SK-N-SH (cell line): Measurements from ENCODE around the gene AFAP1.

ENCODE experiments used
- ELF1 ChIP-seq: IDR thresholded peaks from 2 replicates; pipeline ENCODE4 v1.4.0; 2012
- EP300 ChIP-seq, 2 experiments: IDR thresholded peaks; 2 replicates each; pipeline versions ENCODE4 v1.4.0 to v1.6.1; 2012; ENCODE audit warnings: borderline replicate concordance in 1 of 2, low read depth in 1 of 2, low read length in 1 of 2
- MAX ChIP-seq: IDR thresholded peaks from 2 replicates; pipeline ENCODE4 v1.4.0; 2012; ENCODE audit warnings: low read depth
- MXI1 ChIP-seq: IDR thresholded peaks from 2 replicates; pipeline ENCODE4 v1.6.1; 2012; ENCODE audit warnings: mild to moderate bottlenecking, low read depth, low read length, improper control_type of control experiment
- NRF1 ChIP-seq: IDR thresholded peaks from 2 replicates; pipeline ENCODE4 v1.6.1; 2012; ENCODE audit warnings: low read depth, mild to moderate bottlenecking, low read length
- POLR2AphosphoS5 ChIP-seq: IDR thresholded peaks from 2 replicates; pipeline ENCODE4 v1.6.1; 2012; ENCODE audit warnings: low read depth, low read length
- RFX5 ChIP-seq: IDR thresholded peaks from 2 replicates; pipeline ENCODE4 v1.6.1; 2012; ENCODE audit warnings: mild to moderate bottlenecking, improper control_type of control experiment, low read length
- TF ChIP-seq, protein P1 (sequence below): fragments of 200-600 bp; sonication (generic); IDR thresholded peaks from 2 replicates; pipeline ENCODE4 v1.6.1; 2017; ENCODE audit warnings: antibody characterized with exemption, mild to moderate bottlenecking, moderate library complexity
- TF ChIP-seq, protein P2 (sequence below): IDR thresholded peaks from 2 replicates; pipeline ENCODE4 v1.6.1; 2012; ENCODE audit warnings: mild to moderate bottlenecking, low read depth, low read length, moderate library complexity

- TF ChIP-seq EP300 (IDR thresholded peaks at IDR 0.05; ENCODE audit: borderline replicate concordance in 1 of 2, low read depth in 1 of 2, low read length in 1 of 2), result no peak
- TF ChIP-seq, protein P1, sequence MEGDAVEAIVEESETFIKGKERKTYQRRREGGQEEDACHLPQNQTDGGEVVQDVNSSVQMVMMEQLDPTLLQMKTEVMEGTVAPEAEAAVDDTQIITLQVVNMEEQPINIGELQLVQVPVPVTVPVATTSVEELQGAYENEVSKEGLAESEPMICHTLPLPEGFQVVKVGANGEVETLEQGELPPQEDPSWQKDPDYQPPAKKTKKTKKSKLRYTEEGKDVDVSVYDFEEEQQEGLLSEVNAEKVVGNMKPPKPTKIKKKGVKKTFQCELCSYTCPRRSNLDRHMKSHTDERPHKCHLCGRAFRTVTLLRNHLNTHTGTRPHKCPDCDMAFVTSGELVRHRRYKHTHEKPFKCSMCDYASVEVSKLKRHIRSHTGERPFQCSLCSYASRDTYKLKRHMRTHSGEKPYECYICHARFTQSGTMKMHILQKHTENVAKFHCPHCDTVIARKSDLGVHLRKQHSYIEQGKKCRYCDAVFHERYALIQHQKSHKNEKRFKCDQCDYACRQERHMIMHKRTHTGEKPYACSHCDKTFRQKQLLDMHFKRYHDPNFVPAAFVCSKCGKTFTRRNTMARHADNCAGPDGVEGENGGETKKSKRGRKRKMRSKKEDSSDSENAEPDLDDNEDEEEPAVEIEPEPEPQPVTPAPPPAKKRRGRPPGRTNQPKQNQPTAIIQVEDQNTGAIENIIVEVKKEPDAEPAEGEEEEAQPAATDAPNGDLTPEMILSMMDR, result no peak
- no peak for TF ChIP-seq ELF1
- TF ChIP-seq MAX, result no peak
- no peak for TF ChIP-seq NRF1
- no peak for TF ChIP-seq POLR2AphosphoS5
- TF ChIP-seq, protein P2, sequence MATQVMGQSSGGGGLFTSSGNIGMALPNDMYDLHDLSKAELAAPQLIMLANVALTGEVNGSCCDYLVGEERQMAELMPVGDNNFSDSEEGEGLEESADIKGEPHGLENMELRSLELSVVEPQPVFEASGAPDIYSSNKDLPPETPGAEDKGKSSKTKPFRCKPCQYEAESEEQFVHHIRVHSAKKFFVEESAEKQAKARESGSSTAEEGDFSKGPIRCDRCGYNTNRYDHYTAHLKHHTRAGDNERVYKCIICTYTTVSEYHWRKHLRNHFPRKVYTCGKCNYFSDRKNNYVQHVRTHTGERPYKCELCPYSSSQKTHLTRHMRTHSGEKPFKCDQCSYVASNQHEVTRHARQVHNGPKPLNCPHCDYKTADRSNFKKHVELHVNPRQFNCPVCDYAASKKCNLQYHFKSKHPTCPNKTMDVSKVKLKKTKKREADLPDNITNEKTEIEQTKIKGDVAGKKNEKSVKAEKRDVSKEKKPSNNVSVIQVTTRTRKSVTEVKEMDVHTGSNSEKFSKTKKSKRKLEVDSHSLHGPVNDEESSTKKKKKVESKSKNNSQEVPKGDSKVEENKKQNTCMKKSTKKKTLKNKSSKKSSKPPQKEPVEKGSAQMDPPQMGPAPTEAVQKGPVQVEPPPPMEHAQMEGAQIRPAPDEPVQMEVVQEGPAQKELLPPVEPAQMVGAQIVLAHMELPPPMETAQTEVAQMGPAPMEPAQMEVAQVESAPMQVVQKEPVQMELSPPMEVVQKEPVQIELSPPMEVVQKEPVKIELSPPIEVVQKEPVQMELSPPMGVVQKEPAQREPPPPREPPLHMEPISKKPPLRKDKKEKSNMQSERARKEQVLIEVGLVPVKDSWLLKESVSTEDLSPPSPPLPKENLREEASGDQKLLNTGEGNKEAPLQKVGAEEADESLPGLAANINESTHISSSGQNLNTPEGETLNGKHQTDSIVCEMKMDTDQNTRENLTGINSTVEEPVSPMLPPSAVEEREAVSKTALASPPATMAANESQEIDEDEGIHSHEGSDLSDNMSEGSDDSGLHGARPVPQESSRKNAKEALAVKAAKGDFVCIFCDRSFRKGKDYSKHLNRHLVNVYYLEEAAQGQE, result no peak
- TF ChIP-seq MXI1, result no peak
- TF ChIP-seq RFX5, result no peak
Measured at GRCh38 chr4:7812921-7813320, 126.7 kb downstream of the AFAP1 start.
